Lung microvascular endothelial cell (primary cell): ENCODE measurements around the gene BTBD8. TPM values are rescaled to one million over a fixed set of nuclear protein-coding genes. Genes with fewer than 3 reads are reported as not detected.
"Not testable (repeated sequence)": the region's sequence is repeated elsewhere in the genome, so short reads cannot be mapped to it uniquely, and the experiment has no call there.

Source experiments
- DNase-seq, 2 donors: peaks; one replicate each; pipeline versions ENCODE4 v3.0.0 to v3.0.0-alpha.2; 2010; ENCODE audit warnings: low read depth in 2 of 2
- total RNA-seq: library from RNA; depleted of rRNA; stranded (reverse); fragments of >200 nt; gene quantifications from 2 replicates; pipeline ENCODE4 v1.2.1, GENCODE V29; 2014

BTBD8 gene
- total RNA-seq: 1.3 and 2.4 TPM in 2 replicates

GRCh38 chr1:92080128-92080985, at the start of gene BTBD8:
Gene BTBD8, plus strand, starts transcription at chr1:92080345. Its CDS starts 227 bp downstream, at chr1:92080572.
- DNase-seq: peak; percentile 51 to 58

GRCh38 chr1:92030656-92031107, 49.5 kb upstream of the BTBD8 start:
- peak; percentile 16 to 86 for DNase-seq

DNA sequence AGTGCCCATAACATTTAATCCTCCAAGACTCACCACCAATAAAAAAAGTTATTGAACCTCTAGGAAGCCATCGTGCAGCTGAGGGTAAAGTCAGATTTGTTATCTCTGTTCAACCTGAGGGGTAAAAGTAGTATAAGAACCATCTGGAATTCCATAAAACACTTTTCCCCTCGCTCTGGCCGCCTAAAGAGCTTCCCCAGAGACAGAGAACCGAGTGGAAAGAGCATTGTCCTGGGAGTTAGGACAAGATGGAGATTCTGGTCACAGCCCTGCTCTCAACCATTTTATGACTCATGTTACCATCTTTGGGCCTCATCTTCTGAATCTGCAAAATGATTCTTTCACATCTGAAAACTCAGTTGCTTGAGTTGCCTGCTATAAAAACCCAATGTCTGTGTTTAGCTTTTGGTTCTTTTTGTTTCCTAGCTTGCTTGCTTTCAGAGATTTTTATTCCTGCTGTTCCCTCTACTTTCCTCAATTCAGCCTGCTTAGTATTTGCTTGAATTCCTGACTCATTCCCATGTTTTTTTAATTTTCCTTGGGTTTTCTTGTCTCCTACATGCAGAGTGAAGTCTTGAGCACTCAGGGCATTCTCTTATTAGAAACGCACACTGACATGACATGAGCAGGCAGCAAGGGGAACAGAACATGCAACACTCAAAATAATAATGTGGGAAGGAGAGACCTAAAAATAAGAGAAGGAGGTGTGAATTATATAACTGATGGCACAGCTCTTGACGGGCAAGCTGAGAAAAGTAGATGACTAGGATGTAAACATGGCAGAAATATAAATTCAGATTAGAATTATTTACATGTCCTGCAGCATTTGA, 48.6 kb upstream of the BTBD8 start:
- peak in 1 of 2 donors; percentile 2 for DNase-seq

DNA sequence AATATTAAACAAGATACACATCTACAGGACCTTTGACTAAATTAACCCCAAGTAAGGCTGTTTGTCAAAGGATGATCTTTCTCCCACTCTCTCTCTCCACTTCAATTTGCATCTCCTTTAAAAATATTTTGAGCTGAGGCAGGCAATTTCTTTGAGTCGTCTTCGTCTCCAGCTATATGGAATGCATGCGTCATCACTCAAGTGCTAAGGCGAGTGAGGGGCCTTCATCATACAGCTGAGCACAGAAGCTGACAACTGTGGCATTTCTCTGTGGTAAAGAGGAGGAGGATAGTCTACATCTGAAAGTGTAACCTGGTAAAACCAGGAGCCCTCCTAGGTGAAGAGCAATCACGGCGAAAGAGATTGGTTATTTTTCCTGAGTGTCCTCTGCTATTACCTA, 42.7 kb upstream of the BTBD8 start:
- DNase-seq: no peak

DNA sequence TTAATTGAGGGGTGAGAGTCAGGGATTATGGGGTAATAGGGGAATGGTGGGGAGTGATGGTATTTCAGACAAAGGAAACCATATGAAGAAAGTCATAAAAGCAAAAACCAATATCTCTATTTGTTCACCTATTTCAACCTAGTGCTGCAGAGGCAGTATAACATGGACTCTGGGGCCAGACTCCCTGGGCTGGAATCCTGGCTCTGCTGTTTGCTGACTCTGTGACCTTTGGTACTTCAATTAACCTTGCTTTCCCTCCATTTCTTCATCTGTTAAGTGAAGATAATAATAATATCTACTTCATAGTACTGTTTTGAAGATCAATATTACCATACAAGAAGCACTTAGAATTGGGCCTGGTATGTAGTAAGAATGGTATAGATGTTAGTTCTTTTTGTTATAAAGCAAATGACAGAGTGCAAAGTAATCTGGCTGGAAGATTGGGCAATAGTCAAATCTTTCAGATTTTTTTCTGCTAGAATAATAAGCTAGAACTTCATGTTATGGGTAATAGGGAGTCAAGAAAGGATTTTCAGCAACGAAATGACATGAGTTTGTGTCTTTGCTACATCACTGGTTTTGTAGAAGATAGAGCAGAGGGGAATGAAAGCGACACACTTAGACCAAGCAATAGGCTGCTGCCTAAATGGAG, 41.3 kb upstream of the BTBD8 start:
- DNase-seq: no peak

- DNase-seq: no peak
Measured at GRCh38 chr1:92040971-92041370, 39.2 kb upstream of the BTBD8 start.

DNA sequence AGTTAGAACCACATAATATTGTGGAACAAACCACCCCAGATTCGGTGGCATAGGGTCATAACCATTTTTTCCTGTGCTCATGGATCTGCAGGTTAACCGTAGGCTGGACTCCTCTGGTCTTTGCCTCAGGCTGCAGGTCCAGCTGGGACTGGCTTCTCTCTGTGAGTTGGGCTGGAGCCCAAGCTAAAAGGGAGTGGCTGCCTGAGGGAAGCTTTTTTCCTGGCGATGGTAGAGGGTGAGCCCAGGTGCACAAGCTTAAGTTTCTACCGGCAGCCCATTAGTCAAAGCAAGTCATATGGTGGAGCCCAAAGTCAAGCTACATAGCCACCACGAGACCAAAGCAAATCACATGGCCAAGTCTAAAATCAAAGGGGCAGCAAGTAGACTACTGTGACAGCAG, 36.5 kb upstream of the BTBD8 start:
- DNase-seq: no peak

GRCh38 chr1:92045766-92046495, 34.2 kb upstream of the BTBD8 start:
- DNase-seq: no peak

DNA sequence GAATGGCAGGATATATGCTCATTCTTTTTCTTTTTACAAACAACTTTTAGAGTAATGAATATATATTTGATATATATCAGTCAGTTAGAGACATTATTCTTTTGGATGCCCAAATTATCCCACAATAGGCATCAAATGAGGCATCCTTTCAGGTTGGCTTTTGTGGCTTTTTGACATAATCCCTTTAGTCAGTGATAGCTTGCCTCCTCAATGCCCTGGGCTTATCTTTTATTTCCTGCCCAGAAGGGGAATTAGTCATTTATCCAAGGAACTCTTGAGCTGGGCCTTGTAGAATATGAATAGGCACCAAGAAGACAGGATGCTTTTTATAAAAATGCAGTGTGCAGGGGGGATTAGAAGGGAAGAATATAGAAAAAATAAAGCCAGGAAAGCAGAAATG, 28.2 kb upstream of the BTBD8 start:
- DNase-seq: no peak

GRCh38 chr1:92065042-92065441, 15.1 kb upstream of the BTBD8 start:
- DNase-seq: no peak

GRCh38 chr1:92066321-92066720, 13.8 kb upstream of the BTBD8 start:
- DNase-seq: no peak

DNA sequence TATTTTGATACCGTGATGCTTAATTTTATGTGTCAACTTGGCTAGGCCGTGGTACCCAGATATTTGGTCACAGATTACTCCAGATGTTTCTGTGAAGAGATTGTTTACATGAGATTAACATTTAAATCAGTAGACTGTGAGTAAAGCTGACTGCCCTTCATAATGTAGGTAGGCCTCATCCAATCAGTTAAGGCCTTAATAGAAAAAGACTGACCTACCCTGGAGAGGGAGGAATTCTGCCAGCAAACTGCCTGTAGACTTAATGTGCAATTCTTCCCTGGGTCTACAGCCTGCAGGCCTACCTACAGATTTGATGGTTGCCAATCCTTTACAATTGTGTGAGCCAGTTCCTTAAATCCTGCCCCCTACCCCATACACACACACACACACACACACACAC, 9.3 kb upstream of the BTBD8 start:
- no peak for DNase-seq

GRCh38 chr1:92074446-92074845, 5.7 kb upstream of the BTBD8 start:
- DNase-seq: not testable (repeated sequence)

- no peak for DNase-seq
Measured at GRCh38 chr1:92075311-92075710, 4.8 kb upstream of the BTBD8 start, which contains the start of gene SETSIP. Gene SETSIP, minus strand, starts transcription at chr1:92075411. Its CDS starts 0 bp downstream, at chr1:92075411.

- no peak for DNase-seq
Measured at GRCh38 chr1:92076363-92076762, 3.8 kb upstream of the BTBD8 start.

GRCh38 chr1:92078077-92078476, 2.1 kb upstream of the BTBD8 start:
- not testable (repeated sequence) for DNase-seq

DNA sequence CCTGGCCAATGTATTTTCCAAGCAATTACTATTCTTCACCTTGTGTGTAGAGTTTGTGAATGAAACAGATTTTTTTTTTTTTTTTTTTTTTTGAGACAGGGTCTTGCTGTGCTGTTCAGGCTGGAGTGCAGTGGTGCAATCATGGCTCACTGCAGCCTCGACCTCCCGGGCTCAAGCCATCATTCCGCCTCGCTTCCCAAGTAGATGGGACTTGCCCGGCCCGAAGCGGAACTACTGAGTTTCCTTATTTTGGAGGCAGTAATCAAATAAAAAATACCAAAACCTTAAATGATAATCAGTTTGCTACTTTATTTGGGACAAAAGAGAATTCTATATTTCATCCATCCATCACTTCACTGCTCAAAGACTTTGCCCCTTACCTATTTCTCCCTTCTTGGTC, 704 bp upstream of the BTBD8 start:
- no peak for DNase-seq

GRCh38 chr1:92081031-92081430, 886 bp downstream of the BTBD8 start:
- no peak for DNase-seq

DNA sequence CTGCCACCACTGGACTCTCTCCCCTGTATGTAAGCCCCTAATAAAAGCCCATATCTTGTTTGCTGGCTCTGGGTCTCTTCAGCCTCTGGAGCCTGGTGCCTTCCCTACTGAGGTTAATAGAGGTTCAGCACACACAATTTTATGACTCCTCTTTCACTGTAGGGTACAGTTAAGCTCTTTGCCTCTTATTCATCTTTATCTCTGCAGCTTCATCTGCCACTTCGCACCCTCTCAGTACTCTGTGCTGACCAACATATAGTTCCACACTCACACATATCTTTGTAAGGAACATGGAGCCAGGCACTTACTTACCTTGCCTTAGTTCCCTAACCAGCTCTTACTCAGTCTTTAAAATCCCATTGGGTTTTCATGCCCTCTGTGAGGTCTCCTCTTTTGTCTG, 4.5 kb downstream of the BTBD8 start:
- no peak for DNase-seq

- peak in 1 of 2 donors; percentile 4 for DNase-seq
Measured at GRCh38 chr1:92085727-92086126, 5.6 kb downstream of the BTBD8 start.

DNA sequence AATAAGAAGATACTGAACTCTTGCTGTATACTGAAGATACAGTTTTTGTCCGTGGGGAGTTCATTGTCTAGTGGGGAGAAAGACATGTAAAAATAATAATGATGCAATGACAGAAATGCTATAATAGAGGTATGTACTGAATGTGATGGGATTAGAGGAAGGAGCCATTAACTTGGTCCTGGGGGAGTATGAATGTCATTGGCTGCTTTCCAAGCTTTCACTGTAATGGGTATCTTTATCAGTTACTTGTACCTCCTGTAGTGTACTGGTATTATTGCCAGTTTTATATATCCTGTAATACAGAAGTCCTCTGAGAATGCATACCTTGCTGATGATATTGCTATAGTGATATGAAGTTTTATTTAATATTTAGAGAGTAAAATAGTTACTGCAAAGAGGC, 7.4 kb downstream of the BTBD8 start:
- DNase-seq: no peak
